Right lobe of liver (tissue), 6 donors: ENCODE results near the gene ANXA2R. TPM values are rescaled to one million over a fixed set of nuclear protein-coding genes. Genes with fewer than 3 reads are reported as not detected.
A peak's percentile ranks its signal among the peaks of the same experiment; 100 is the strongest.
"Not testable (repeated sequence)": the region's sequence is repeated elsewhere in the genome, so short reads cannot be mapped to it uniquely, and the experiment has no call there.

Experiments used
- ATAC-seq, 4 donors: fragments of 200-7000 bp; cut with Tn5 transposase; one replicate each; pipeline ENCODE4 v1.9.1; 2020; ENCODE audit warnings: mild to moderate bottlenecking in 4 of 4, moderate library complexity in 4 of 4
- DNase-seq, 3 donors: peaks; one replicate each; pipeline ENCODE4 v3.0.0-alpha.2; 2020
- H3K27ac ChIP-seq, 3 donors: fragments of 200-600 bp; one replicate each; pipeline ENCODE4 v1.8.0; 2022
- H3K27me3 ChIP-seq, 2 donors: fragments of 200-600 bp; one replicate each; pipeline ENCODE4 v1.8.0; 2022
- H3K36me3 ChIP-seq, 4 donors: fragments of 200-600 bp; sonication (generic) in 1 of 4; one replicate each; pipeline versions ENCODE4 v1.5.1 to v1.8.0; 2017 to 2022; ENCODE audit warnings: control low read depth in 1 of 4
- H3K4me1 ChIP-seq, 4 donors: fragments of 200-600 bp; sonication (generic) in 1 of 4; one replicate each; pipeline versions ENCODE4 v1.5.1 to v1.8.0; 2017 to 2022; ENCODE audit warnings: control low read depth in 1 of 4
- H3K4me3 ChIP-seq, 3 donors: fragments of 200-600 bp; one replicate each; pipeline ENCODE4 v1.8.0; 2022
- H3K9me3 ChIP-seq, 4 donors: fragments of 200-600 bp; sonication (generic) in 1 of 4; one replicate each; pipeline versions ENCODE4 v1.5.1 to v1.8.0; 2017 to 2022; ENCODE audit warnings: control low read depth in 1 of 4
- POLR2A ChIP-seq: fragments of 450-650 bp; IDR thresholded peaks from one replicate; pipeline ENCODE4 v1.6.1; 2017; ENCODE audit warnings: antibody characterized with exemption, mild to moderate bottlenecking
- WGBS: methylation state at CpG from one replicate; pipeline ENCODE4 v1.1.6; 2018; ENCODE audit warnings: low coverage, low lambda C conversion rate; ENCODE audit not compliant: insufficient coverage; ENCODE audit errors: missing lambda C conversion rate; 5-methylcytosine and 5-hydroxymethylcytosine counted together
- intact Hi-C, 2 donors: fragments of 100-400 bp; cut with DNase I; formaldehyde crosslinking; loops; one replicate each; pipeline versions ENCODE4 v1.11.2 to v1.14.1; 2022
- total RNA-seq, 6 experiments: library from RNA; depleted of rRNA in 2 of 6; stranded (reverse); fragments of >200 nt in 2 of 6; fragmentation: NEBNext Ultra II Directional in 3 of 6; extraction: Animal tissue kit (Norgen Biotek cat#: 25700) in 3 of 6; gene quantifications; one replicate each; pipeline versions ENCODE4 v1.1.0 to v1.2.4, GENCODE V29; 2016 to 2023
- TF ChIP-seq, protein P1 (sequence below), 4 donors: fragments of 200-600 bp in 3 of 4; fragments of 450-650 bp in 1 of 4; IDR thresholded peaks; one replicate each; pipeline versions ENCODE4 v1.5.1 to v1.8.0; 2016 to 2022; ENCODE audit warnings: antibody characterized with exemption in 4 of 4, mild to moderate bottlenecking in 2 of 4
- donor health status: DM: no; HTN: yes; CAD: no.
- donor health status: DM: no; HTN: no; CAD: no.
- donor health status: DM: no; HTN: no; CAD: no.
- donor health status: DM: no; HTN: yes; CAD: no.
- donor health status: DM: no; HTN: yes; CAD: no.

ANXA2R gene
- total RNA-seq, 6 experiments from 2014 or later = 0.21 to 1.1 (median 0.41) TPM

DNA sequence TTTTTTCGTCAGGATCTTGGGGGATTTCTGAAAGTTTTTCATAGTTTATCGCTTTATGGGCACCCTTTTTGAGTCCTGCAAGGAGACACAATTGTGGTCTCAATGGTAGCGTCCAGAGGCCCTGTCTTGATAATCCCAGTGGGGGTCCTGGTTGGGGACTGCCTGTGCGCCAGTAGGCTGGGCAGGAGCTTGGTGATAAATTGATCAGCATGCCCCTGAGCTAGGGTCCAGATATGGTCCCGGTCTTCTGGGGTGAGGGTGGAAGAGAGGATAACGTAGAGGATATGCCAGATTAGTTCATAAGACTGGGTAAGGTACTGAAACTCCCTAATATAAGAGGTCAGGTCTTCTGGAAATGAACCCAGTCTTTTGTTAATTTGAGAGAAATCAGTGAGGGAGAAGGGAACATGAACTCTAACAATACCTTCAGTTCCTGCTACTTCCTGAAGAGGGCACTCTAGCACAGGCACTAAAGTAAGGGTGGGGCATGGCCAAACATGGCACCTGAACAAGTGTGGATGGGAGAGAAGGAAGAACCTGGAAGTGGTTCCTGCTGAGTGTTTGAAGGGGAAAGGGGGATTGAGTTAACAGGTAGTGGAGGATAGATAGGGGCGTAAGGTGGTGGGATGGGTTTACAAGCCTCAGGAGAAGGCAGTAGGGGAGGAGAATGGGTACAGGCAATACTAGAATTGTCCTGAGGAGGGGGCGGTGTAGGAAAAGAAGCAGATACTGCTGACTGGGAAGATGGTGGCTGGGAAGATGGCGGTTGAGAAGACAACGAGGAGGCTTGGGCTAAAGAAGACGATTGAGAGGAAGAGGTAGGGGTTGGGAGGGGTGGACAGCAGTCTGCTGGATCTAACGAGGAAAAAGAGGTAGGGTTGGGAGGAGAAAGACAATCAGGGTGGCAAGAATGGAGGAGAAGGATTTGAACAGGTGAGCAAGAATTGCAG is 33.8 kb upstream of the ANXA2R start:
- Histone ChIP-seq H3K9me3 (no peaks in the 10 kb centered on the region), H3K27me3 (no peaks in the 10 kb centered on the region), H3K4me1 (peaks cover 0 to 20% (median 6%) of the 10 kb centered on the region in 4 donors), H3K4me3 (no peak overlapping the region), H3K36me3 (peaks cover 0 to 17% (median 7%) of the 10 kb centered on the region in 4 donors), H3K27ac (no peak overlapping the region)
- 85% methylated on average over 10 of the region's 12 CpGs for WGBS
- TF ChIP-seq, protein P1, sequence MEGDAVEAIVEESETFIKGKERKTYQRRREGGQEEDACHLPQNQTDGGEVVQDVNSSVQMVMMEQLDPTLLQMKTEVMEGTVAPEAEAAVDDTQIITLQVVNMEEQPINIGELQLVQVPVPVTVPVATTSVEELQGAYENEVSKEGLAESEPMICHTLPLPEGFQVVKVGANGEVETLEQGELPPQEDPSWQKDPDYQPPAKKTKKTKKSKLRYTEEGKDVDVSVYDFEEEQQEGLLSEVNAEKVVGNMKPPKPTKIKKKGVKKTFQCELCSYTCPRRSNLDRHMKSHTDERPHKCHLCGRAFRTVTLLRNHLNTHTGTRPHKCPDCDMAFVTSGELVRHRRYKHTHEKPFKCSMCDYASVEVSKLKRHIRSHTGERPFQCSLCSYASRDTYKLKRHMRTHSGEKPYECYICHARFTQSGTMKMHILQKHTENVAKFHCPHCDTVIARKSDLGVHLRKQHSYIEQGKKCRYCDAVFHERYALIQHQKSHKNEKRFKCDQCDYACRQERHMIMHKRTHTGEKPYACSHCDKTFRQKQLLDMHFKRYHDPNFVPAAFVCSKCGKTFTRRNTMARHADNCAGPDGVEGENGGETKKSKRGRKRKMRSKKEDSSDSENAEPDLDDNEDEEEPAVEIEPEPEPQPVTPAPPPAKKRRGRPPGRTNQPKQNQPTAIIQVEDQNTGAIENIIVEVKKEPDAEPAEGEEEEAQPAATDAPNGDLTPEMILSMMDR (IDR thresholded peaks at IDR 0.05) = peak; percentile 59 to 76 (median 67)
- TF ChIP-seq POLR2A = no peak
- ATAC-seq (peak; percentile 65 to 76 (median 66)), DNase-seq (no peak)
- intact Hi-C loops = no loop called here

GRCh38 chr5:43069401-43069720 is 29.2 kb upstream of the ANXA2R start:
- ATAC-seq, DNase-seq, H3K9me3 ChIP-seq, intact Hi-C loops, H3K27me3 ChIP-seq, H3K4me3 ChIP-seq, H3K27ac ChIP-seq: not testable (repeated sequence)
- Histone ChIP-seq H3K36me3 (peaks cover 0 to 17% (median 7%) of the 10 kb centered on the region in 4 donors), H3K4me1 (peaks cover 0 to 20% (median 8%) of the 10 kb centered on the region in 4 donors)
- 94% methylated on average over 3 of the region's 3 CpGs for WGBS

DNA sequence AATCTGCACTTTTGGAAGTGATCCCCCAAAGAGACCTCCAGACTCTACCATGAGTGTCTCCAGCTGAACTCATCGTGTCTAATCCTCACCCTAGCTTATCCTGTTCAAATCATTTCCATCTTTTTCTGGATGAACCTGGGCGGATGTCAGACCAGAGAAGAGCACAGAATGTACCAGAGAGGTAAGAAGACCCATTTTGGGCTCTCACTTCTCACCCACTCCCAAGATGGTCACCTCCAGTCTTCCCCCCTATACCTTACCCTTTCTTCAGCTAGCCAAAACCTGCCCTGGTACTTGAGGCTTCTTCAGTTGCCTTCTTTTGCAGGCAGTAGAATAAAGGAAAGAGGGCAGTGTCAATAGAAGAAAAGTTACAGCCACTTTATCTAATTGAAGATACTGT is 27.9 kb upstream of the ANXA2R start:
- Histone ChIP-seq H3K4me1 (peaks cover 0 to 20% (median 8%) of the 10 kb centered on the region in 4 donors), H3K9me3 (no peaks in the 10 kb centered on the region), H3K4me3 (peak overlapping the region; percentile 69 to 94 (median 81)), H3K27ac (peak overlapping the region in 2 of 3 donors; percentile 11 to 97), H3K27me3 (no peaks in the 10 kb centered on the region), H3K36me3 (peaks cover 0 to 17% (median 7%) of the 10 kb centered on the region in 4 donors)
- TF ChIP-seq POLR2A = no peak
- TF ChIP-seq, protein P1 (IDR thresholded peaks at IDR 0.05) = no peak
- DNase-seq (no peak), ATAC-seq (no peak)
- intact Hi-C loops = no loop called here
- 93% methylated on average over 2 of the region's 2 CpGs for WGBS

DNA sequence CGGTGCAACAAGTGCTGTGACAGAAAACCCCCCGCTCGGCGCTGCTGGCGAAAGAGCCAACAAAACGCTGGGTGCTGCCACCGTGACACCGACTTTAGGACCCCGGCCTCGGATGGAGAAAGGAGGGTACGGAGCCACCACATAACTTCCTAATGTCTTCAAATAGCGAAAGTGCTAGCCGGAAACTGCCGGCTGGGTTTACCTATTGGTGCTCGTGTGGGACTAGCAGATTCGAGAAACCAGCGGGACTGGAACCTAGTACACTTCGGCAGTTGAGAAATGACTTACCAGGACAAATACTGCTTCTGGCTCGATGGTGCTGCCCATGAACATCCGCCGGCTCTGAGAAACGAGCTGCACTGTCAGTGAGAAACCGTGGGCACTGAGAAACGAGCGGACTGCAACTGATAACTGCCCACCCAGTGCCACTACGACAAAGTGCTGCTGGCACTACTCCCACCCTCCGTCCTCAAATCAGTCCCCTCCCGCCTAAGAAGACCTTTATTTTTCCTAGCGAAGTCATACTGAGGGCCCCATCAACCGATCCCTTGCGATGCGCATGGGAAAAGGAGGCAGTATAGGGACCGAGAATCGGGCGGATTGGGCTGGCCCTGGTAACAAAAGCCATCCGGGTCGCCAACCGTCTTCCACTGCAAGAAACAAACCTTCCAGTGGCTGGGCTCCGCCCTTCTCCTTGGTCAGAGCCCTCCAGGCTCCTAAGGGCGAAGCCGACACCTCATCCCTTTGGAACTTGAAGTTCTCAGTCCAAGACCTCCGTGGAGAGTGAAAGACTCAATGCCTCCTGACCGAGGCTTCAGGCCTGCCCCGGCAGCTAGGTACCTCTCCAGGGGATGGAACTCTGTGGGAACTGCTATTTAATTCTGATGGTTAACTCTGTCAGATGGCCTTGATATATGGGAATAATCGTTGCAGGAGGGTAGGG is 27.0 kb upstream of the ANXA2R start:
- Histone ChIP-seq H3K4me3 (peak overlapping the region; percentile 69 to 94 (median 81)), H3K36me3 (peaks cover 0 to 17% (median 7%) of the 10 kb centered on the region in 4 donors), H3K4me1 (peaks cover 0 to 20% (median 8%) of the 10 kb centered on the region in 4 donors), H3K27ac (peak overlapping the region; percentile 97 to 100 (median 100)), H3K27me3 (no peaks in the 10 kb centered on the region), H3K9me3 (no peaks in the 10 kb centered on the region)
- peak; percentile 74 to 79 (median 74) for ATAC-seq
- intact Hi-C loops = no loop called here
- WGBS = 1% methylated on average over 27 of the region's 45 CpGs
- peak; percentile 81 to 92 (median 89) for DNase-seq
- TF ChIP-seq, protein P1 (IDR thresholded peaks at IDR 0.05) = no peak
- TF ChIP-seq POLR2A = peak; percentile 58
